Thoracic aorta (tissue), 2 donors: Measurements from ENCODE around the gene AKIRIN2. TPM values are rescaled to one million over a fixed set of nuclear protein-coding genes. Genes with fewer than 3 reads are reported as not detected.

Source experiments
- ATAC-seq: fragments of 150-250 bp; one replicate; pipeline ENCODE4 v1.8.0; 2017; ENCODE audit warnings: low read depth; ENCODE audit not compliant: insufficient number of reproducible peaks, low FRiP score
- DNase-seq: peaks from one replicate; pipeline ENCODE4 v3.0.0-alpha.2; 2020; ENCODE audit warnings: low spot score
- H3K27ac ChIP-seq, 2 donors: fragments of 200-600 bp; sonication (generic); 1 replicate in 1 of 2; 2 replicates in 1 of 2; pipeline ENCODE4 v1.5.1; 2016; ENCODE audit warnings: mild to moderate bottlenecking in 2 of 2, moderate library complexity in 2 of 2
- H3K27me3 ChIP-seq: fragments of 200-600 bp; sonication (generic); replicated peaks from 2 replicates; pipeline ENCODE4 v1.6.0; 2016; ENCODE audit warnings: mild to moderate bottlenecking; ENCODE audit not compliant: insufficient read depth
- H3K36me3 ChIP-seq: fragments of 200-600 bp; sonication (generic); one replicate; pipeline ENCODE4 v1.5.1; 2016
- H3K4me1 ChIP-seq, 2 donors: fragments of 200-600 bp; sonication (generic); 1 replicate in 1 of 2; 2 replicates in 1 of 2; pipeline versions ENCODE4 v1.5.1 to v1.6.0; 2016; ENCODE audit warnings: low read depth in 2 of 2, mild to moderate bottlenecking in 1 of 2; ENCODE audit not compliant: control insufficient read depth in 1 of 2
- H3K4me3 ChIP-seq: fragments of 200-600 bp; sonication (generic); 2 replicates; pipeline ENCODE4 v1.5.1; 2016; ENCODE audit warnings: mild to moderate bottlenecking
- H3K9me3 ChIP-seq: fragments of 200-600 bp; sonication (generic); 2 replicates; pipeline ENCODE4 v1.5.1; 2016
- CTCF ChIP-seq: fragments of 200-600 bp; sonication (generic); IDR thresholded peaks from one replicate; pipeline ENCODE4 v1.5.1; 2019; ENCODE audit warnings: antibody characterized with exemption
- total RNA-seq, 2 donors: library from RNA; depleted of rRNA; stranded (reverse); fragments of >200 nt; gene quantifications; one replicate each; pipeline versions ENCODE4 v1.1.0 to v1.2.3, GENCODE V29; 2016

Gene AKIRIN2
- total RNA-seq, 2 donors from 2014 or later, result 30.5 to 38.7 TPM

- no peak overlapping the region for H3K27ac ChIP-seq
- H3K4me3 ChIP-seq, result no peak overlapping the region
- no peaks in the 10 kb centered on the region for H3K36me3 ChIP-seq
- H3K9me3 ChIP-seq, result no peaks in the 10 kb centered on the region
- H3K27me3 ChIP-seq, result no peaks in the 10 kb centered on the region
- no peak for DNase-seq
- no peak for ATAC-seq
- peaks cover 3 to 8% of the 10 kb centered on the region in 2 donors for H3K4me1 ChIP-seq
- no peak for TF ChIP-seq CTCF
Observed at GRCh38 chr6:87654122-87654521, 47.9 kb downstream of the AKIRIN2 start.

- Histone ChIP-seq H3K27ac (no peak overlapping the region), H3K27me3 (no peaks in the 10 kb centered on the region), H3K4me1 (peaks cover 0 to 1% of the 10 kb centered on the region in 2 donors), H3K36me3 (no peaks in the 10 kb centered on the region), H3K4me3 (no peak overlapping the region), H3K9me3 (no peaks in the 10 kb centered on the region)
- DNase-seq (no peak), ATAC-seq (no peak)
- TF ChIP-seq CTCF, result no peak
Observed at GRCh38 chr6:87653074-87653962, 48.7 kb downstream of the AKIRIN2 start.

GRCh38 chr6:87645080-87645479, 57.0 kb downstream of the AKIRIN2 start:
- no peak for DNase-seq
- Histone ChIP-seq H3K9me3 (no peaks in the 10 kb centered on the region), H3K4me3 (no peak overlapping the region), H3K36me3 (no peaks in the 10 kb centered on the region), H3K27me3 (no peaks in the 10 kb centered on the region), H3K27ac (no peak overlapping the region), H3K4me1 (no peaks in the 10 kb centered on the region)
- no peak for ATAC-seq
- TF ChIP-seq CTCF, result no peak

GRCh38 chr6:87641065-87641692, 60.9 kb downstream of the AKIRIN2 start:
- no peaks in the 10 kb centered on the region for H3K4me1 ChIP-seq
- H3K4me3 ChIP-seq, result no peak overlapping the region
- ATAC-seq (no peak), DNase-seq (no peak)
- H3K27me3 ChIP-seq, result no peaks in the 10 kb centered on the region
- peaks cover 12% of the 10 kb centered on the region for H3K36me3 ChIP-seq
- no peaks in the 10 kb centered on the region for H3K9me3 ChIP-seq
- no peak overlapping the region for H3K27ac ChIP-seq
- TF ChIP-seq CTCF, result no peak

- Histone ChIP-seq H3K27me3 (no peaks in the 10 kb centered on the region), H3K4me1 (no peaks in the 10 kb centered on the region), H3K36me3 (peaks cover 12% of the 10 kb centered on the region), H3K4me3 (no peak overlapping the region), H3K27ac (no peak overlapping the region), H3K9me3 (no peaks in the 10 kb centered on the region)
- TF ChIP-seq CTCF, result no peak
- ATAC-seq (no peak), DNase-seq (no peak)
Observed at GRCh38 chr6:87639373-87639772, 62.7 kb downstream of the AKIRIN2 start.
